Kidney glomerular epithelial cell (primary cell): ENCODE data around the gene ZNF649.

Experiments used
- DNase-seq: peaks from one replicate; lab custom pipeline; 2025; lab: John Stamatoyannopoulos, UW

Gene ZNF649

GRCh38 chr19:51887522-51888498 lies 17.0 kb downstream of the ZNF649 start, which contains the start of gene ZNF577:
Gene ZNF577 (minus strand): TSS chr19:51887951. CDS start chr19:51880382, 7,569 bp downstream.
- DNase-seq = peak; percentile 58

GRCh38 chr19:51884713-51885112 lies 20.1 kb downstream of the ZNF649 start:
- no peak for DNase-seq

- no peak for DNase-seq
Observed at GRCh38 chr19:51882518-51882917, 22.3 kb downstream of the ZNF649 start.

GRCh38 chr19:51873097-51873496 lies 31.7 kb downstream of the ZNF649 start:
- DNase-seq = no peak

- DNase-seq = no peak
Observed at GRCh38 chr19:51861870-51862622, 42.8 kb downstream of the ZNF649 start.
